DND-41 (cell line): Measurements from ENCODE around the gene SSR4.

ENCODE experiments used
- EZH2 ChIP-seq: IDR thresholded peaks from 3 replicates; pipeline ENCODE4 v1.6.1; 2012; ENCODE audit warnings: borderline replicate concordance, low read depth, mild to moderate bottlenecking, moderate library complexity, low read length, inconsistent platforms; ENCODE audit not compliant: severe bottlenecking
- TF ChIP-seq, protein P1 (sequence below): IDR thresholded peaks from 2 replicates; pipeline ENCODE4 v1.5.1; 2012; ENCODE audit warnings: borderline replicate concordance, low read length, moderate library complexity, mild to moderate bottlenecking; ENCODE audit not compliant: poor library complexity, severe bottlenecking; ENCODE audit errors: extremely low read depth

DNA sequence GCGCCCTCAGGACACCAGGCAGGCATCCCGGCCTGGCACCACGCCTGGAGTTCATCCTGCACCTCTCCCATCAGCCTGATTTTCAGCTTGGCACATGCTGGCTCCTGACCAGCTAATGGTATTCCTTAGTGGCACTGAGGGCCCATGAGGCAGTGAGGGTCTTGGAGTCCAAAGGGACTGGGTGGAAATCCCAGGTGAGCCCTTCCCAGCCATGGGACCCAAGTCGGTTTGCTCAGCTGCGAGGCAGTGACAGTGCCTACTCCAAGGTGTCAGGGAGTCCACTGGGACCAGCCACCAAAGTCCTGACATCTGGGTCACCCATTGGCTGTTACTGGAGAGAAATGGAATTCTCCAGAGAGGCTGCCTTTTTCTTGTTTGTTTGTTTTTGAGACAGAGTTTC is 4.9 kb downstream of the SSR4 start:
- TF ChIP-seq, protein P1, sequence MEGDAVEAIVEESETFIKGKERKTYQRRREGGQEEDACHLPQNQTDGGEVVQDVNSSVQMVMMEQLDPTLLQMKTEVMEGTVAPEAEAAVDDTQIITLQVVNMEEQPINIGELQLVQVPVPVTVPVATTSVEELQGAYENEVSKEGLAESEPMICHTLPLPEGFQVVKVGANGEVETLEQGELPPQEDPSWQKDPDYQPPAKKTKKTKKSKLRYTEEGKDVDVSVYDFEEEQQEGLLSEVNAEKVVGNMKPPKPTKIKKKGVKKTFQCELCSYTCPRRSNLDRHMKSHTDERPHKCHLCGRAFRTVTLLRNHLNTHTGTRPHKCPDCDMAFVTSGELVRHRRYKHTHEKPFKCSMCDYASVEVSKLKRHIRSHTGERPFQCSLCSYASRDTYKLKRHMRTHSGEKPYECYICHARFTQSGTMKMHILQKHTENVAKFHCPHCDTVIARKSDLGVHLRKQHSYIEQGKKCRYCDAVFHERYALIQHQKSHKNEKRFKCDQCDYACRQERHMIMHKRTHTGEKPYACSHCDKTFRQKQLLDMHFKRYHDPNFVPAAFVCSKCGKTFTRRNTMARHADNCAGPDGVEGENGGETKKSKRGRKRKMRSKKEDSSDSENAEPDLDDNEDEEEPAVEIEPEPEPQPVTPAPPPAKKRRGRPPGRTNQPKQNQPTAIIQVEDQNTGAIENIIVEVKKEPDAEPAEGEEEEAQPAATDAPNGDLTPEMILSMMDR, result no peak
- TF ChIP-seq EZH2, result no peak
